GM12874 (cell line): ENCODE results near the gene PDCL2.

Experiments
- TF ChIP-seq, protein P1 (sequence below): IDR thresholded peaks from 2 replicates; pipeline ENCODE4 v1.5.1; 2011; ENCODE audit warnings: low read depth, mild to moderate bottlenecking, control low read depth, low read length, moderate library complexity; ENCODE audit not compliant: insufficient read depth

The PDCL2 gene

DNA sequence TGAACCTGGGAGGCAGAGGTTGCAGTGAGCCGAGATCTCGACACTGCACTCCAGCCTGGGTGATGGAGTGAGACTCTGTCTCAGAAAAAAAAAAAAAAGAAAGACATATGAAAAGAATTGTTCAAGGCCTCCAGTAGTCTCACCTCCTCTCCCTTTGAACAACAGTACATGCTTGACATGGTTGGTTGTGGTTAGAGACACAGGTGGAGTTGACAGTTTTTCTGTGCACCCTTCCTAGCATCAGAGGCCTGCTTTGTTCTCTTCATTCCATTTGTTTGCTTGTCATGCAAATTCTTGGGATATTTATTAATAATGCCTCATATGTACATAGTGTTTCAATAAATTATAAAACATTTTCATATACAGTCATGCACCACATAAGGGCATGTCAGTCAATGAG lies 18.3 kb upstream of the PDCL2 start:
- TF ChIP-seq, protein P1, sequence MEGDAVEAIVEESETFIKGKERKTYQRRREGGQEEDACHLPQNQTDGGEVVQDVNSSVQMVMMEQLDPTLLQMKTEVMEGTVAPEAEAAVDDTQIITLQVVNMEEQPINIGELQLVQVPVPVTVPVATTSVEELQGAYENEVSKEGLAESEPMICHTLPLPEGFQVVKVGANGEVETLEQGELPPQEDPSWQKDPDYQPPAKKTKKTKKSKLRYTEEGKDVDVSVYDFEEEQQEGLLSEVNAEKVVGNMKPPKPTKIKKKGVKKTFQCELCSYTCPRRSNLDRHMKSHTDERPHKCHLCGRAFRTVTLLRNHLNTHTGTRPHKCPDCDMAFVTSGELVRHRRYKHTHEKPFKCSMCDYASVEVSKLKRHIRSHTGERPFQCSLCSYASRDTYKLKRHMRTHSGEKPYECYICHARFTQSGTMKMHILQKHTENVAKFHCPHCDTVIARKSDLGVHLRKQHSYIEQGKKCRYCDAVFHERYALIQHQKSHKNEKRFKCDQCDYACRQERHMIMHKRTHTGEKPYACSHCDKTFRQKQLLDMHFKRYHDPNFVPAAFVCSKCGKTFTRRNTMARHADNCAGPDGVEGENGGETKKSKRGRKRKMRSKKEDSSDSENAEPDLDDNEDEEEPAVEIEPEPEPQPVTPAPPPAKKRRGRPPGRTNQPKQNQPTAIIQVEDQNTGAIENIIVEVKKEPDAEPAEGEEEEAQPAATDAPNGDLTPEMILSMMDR, result no peak

- TF ChIP-seq, protein P1, result no peak
Observed at GRCh38 chr4:55609393-55609866, 17.4 kb upstream of the PDCL2 start.

GRCh38 chr4:55608591-55608990 lies 16.5 kb upstream of the PDCL2 start:
- TF ChIP-seq, protein P1, result no peak

GRCh38 chr4:55604996-55605395 lies 13.0 kb upstream of the PDCL2 start:
- TF ChIP-seq, protein P1, result no peak

DNA sequence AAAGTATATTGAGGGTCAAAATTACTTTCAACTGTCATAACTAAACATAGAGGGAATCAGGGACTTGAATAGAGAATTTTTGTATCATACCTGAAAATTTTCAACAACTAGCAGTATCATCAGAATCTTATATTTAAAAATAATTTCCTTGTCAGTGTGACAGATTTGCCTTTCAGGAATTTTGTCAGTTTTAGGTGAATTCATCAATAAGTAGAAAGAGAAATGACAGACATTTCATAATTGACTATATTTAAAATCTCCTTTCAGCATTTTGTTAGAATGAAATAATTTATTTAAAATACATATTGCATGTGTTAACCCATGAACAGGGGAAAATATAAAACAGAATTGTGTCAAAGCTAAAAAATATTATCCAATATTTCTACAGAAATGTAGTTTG lies 8.6 kb upstream of the PDCL2 start:
- TF ChIP-seq, protein P1, result no peak

GRCh38 chr4:55598641-55599040 lies 6.6 kb upstream of the PDCL2 start:
- TF ChIP-seq, protein P1, result no peak

DNA sequence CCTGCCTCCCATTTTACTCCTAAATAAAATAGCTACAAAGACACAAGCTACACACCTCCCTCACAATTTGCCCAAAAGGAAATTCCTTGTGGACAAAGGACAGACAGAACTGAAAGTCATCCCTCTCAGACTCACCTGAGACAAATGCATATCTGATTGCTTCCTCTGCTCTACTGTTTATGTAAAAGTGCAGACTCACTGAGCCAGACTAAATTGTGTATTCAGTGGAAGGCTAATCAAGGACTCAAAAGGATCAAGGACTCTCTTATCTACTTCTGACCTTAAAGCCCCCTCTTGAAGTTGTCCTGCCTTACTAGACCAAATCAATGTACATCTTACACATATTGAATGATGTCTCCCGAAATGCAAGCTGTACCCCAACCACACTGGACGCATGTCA lies 3.9 kb downstream of the PDCL2 start:
- TF ChIP-seq, protein P1, result no peak
